IPS-NIHi7 (cell line): ENCODE measurements around the gene P3R3URF.

Experiments
- DNase-seq: peaks from one replicate; pipeline ENCODE4 v3.0.0; 2012; ENCODE audit warnings: mixed read lengths; ENCODE audit errors: extremely low spot score

P3R3URF gene

DNA sequence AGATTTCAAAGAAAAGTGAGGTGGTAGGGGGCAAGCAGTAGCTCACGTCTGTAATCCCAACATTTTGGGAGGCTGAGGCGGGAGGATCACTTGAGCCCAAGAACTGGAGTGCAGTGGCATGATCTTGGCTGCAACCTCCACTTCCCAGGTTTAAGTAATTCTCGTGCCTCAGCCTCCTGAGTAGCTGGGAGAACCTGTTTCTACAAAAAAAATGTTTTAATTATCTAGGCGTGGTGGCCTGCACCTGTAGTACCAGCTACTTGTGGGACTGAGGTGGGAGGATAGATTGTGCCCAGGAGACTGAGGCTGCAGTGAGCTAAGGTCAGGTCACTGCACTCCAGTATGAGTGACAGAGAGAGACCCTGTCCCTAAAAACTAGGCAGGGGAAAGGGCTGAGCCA lies 4.0 kb downstream of the P3R3URF start:
- no peak for DNase-seq

DNA sequence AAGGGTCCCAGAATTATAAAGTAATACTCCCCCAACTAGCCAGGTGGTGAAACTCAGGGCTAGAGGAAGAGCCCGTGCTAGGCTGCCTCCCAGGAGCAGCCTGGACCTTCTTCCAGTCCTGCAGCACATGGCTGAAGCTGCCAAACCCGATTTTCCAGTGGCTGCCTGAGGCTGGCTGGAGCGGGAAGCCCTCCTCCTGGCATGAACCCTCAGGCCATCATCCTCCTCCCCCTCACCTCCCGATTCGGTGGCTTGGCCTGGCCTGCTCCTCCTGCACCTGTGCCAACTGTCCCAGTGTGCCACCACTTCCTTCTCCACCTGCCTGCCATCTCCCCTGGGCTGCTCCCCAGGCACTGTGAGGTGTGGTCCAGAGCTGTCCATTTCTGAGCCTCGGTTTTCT lies 4.4 kb downstream of the P3R3URF start:
- peak; percentile 60 for DNase-seq

DNA sequence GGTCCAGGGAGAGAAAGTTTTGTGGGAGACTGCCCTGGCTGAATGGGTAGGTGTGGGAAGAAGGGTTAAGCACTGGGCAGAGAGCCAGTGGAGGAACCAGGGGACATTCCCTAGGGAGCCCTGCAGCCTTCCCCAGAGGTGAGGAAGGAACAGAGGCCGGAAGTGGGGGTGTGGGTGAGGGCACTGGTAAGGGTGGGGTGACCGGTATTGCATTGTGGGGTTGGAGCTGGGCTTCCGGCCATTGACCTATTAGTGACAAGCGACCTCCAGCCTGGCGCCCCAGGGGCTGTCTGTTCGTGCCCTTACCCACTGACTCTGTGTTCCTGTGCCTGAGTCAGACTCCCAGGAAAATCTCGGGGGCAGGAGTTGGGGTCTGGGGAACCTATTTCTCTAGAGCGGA lies 4.9 kb downstream of the P3R3URF start:
- no peak for DNase-seq

DNA sequence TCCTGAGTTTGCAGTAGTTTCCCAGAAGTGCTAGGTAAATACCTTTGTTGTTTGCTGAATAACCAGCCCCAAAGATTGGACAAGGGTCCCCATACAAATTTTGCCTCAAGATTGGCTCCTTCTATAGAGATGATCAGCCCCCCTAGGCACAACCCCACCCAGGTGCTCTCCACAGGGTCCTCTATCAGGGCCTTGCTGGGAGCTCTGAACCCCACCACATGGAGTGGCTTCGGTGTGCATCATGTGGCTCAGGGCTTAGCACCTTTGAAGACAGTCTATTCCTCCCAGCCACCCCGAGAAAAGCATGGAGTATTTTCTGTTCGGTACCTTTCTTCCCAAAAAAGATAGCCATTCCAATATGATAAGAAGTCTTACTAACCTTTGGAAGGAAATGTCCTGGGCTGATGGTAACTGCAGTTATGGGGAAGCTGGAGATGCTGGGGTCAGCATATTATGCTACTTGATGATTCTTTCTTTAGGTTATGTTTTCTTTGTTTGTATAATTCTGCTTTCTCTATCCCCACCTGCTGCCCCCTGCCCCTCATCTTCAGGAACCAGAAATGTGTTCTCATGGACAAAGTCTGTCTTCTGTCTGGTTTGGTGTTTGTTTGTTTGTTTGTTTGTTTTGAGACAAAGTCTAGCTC lies 6.4 kb downstream of the P3R3URF start:
- no peak for DNase-seq

DNA sequence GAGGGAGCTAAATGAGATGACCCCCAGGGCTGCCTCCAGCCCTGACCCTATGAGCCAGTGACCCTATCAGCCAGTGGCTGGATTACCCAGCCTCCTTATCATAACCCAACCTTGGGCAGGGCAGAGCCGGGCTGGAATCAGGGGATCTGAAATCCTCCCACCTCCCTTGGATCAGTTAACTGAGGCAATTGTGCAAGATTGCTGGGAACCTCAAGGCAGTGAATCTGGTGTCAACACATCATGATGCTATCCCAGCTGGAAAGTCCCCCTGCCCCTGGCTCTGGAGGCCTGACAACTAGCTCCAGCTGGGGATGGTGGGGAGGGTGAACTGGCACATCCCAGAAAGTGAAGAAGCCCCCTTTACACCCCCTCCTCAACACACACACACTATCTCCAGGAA lies 7.8 kb downstream of the P3R3URF start:
- no peak for DNase-seq

DNA sequence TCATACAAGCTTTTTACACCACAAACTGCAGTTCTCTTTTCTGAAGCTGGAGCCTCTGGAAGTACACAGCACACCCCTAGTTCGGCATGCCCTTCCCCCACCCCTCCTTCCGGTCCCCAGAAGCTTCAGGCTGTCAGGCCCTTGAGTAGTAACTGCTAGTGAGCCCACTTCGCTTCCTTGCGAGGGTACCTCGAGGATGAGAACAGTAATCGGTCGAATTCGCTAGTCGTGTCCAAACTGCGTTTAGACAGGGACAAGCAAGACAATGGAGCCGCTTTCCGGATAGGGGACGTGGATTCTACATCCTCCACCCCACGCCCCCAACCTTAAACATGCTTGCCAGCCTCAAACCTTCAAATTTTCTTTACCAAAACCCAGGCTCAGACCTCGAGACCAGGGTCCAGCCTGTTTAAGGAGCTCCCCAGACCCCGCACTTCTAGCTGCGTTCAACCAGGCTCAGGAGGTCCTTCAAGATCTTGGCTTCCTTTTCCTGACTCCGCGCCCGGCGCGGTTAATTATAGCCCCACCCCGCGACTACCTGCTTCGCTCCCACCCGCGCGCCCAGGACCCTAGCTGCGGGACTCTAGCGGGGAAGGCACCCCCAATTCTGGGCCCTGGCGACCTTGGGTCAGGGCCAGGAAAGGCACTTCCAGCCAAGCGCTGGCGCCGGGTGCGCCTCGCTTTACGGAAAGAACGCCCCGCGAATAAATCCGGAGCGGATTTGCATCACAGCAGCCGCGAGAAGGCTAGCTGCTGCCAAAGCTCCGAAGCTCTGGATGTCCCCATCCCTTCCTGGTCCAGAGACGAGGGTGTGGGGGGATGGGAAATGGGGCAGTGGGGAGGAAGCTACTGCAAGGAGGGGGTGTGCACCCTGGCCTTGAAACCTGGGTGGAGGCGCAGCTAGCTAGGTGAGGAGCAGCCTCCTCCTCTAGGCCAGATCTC lies 9.5 kb downstream of the P3R3URF start:
- peak; percentile 34 for DNase-seq

DNA sequence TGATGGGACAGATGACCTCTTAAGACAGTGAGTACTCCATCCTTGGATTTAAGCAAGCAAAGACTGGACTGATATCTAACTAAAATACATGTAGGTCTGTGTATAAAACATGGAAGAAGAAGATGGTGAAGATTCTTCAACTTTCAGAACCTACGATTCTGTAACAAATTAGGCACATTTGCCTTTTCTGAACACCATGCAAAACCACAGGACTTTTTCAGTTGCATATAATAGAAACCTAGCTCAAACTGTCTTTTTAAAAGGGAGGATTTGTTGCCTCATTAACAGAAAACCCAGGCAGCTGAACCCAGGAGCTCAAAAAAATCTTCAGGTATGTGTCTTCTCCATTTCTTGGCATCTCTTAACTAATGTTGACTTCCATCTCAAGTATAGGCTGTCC lies 16.1 kb downstream of the P3R3URF start:
- DNase-seq, result no peak

DNA sequence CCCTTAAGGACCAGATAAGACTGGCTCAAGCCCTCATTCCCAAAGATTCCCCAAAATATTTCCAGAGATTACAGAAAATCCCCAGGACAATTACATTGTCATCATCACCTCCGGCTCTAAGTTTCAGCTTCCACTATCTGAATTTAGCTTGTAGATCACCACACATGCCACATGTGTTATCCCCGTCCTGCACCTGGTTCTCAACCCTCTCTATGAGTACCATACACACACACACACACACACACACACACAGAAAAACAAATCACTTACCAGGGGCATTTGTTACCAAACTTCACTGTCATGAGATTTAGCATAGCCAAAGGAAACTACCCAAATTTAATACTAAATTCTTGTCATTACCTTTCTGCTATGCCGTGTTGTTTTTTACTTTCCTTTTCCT lies 16.8 kb downstream of the P3R3URF start:
- DNase-seq, result no peak

DNA sequence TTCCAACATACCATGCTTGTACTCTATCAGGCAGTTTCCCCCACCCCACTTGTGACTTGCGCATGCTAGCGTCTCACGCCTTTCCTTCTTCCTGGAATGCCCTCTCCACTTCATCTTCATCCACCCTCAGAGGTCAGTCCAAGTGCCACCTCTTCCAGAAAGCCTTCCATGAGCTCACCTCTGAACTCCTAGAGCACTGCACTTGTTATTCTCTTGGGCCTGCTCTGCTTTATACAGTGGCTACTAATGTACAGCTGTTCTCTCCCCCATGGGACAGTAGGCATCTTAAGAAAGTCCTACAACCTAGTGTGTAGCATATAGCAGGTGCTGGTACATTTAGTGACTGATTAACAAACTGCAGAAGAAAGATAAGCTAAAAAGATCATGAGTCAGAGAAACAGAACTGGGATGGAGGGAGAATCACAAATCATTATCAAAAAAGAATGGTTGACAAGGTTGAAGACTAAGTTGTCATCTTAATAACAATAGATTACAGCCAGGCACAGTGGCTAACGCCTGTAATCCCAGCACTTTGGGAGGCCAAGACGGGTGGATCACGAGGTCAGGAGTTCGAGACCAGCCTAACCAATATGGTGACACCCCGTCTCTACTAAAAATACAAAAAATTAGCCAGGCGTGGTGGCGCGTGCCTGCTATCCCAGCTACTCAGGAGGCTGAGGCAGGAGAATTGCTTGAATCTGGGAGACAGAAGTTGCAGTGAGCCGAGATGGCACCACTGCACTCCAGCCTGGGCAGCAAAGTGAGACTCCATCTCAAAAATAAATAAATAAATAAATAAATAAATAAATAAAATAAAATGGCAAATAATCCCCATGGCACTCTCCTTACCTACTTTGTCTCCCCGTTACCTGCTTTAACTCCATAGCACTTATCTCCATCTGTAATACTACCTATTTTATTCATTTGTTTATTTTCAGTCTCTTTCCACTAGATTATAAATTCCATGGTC lies 17.7 kb downstream of the P3R3URF start:
- DNase-seq, result no peak

DNA sequence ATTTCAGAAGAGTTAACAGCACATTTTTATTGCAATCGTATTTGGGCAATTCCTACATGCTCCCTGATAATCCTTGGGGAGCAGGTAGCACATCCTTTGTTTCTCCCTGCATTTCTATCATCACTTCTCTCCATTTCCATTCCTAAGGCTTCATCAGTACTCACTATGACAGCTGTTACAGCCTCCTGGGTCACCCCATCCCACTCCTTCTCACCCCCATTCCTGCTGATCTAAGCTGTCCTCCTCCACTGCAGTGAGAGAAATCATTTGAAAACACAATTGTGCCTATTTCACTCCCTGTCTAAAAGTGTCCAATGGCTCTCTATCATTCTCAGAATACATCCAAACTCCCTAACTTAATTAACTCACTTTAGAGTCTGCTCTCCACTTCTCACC lies 18.4 kb downstream of the P3R3URF start:
- DNase-seq, result no peak

DNA sequence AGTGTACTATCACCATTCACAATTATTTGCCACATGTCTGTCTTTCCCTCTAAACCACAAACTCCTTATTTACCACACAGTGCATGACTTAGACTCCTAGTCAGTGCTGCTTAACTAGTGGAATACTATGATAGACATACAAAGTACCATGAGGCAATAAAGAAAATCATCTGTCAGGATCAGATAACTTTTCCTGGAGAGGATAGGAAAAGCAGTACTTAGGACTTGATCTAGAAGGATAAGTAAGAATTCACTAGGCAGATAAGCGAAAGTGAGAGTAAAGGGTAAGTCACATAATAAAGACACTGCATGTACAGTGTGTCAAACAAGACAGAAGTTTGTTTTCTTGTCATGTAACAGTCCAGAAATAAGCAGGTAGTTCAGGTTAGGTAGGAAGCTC lies 22.6 kb downstream of the P3R3URF start:
- no peak for DNase-seq

DNA sequence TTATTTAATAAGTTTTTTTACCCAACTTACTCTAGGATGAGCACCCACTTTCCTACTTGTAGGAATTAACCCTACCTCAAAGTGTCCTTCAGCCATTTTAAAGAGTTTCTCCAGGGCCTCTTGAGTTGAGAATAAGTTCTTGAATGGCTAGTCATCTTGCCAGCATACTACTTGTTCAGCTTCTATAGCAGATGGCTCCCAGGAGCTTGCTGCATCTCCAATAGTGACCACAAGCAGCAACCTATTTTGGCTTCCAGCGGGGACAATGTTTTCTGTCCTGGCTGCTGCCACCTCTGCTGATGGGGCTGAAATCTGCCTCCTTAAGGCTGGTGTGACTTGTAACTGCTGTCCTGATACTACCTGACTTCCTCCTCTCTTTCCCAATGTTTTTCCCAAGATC lies 23.1 kb downstream of the P3R3URF start:
- DNase-seq, result no peak

DNA sequence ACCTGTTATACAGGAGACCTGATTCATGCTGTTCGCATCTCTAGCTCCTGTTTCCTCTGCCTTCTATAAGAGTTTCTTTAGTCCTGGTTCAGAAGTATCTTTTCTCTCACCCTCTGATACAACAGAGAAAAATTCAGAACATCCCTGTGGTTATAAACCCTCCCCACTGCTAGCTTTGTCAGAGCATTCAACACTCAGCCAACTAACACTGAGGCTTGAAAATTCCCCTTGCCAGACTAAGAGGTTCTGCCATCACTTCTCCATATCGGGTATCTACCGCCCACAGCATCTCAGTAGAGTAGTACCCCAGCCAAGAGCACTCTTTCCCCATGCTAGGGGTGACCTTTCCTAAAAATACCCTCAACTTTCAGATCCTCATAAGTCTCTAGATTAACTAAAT lies 24.3 kb downstream of the P3R3URF start:
- no peak for DNase-seq

DNA sequence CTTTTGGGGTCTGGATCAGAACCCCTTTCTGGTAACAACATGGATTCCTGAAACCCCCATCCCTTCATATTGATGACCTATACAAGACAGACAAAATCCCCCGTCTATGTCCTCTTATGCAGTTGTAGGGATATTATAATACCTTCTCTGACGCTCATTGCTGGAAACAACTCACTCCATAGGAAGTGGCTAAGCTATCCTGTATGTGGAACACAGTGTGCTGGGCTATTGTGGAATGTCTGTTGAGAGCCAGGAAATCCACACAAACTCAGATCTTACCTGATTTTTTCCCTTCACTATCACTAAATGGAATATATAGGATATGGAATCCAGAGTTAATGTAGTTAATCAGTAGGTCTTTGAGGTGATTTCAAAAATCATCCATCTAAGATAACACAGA lies 26.2 kb downstream of the P3R3URF start:
- no peak for DNase-seq

DNA sequence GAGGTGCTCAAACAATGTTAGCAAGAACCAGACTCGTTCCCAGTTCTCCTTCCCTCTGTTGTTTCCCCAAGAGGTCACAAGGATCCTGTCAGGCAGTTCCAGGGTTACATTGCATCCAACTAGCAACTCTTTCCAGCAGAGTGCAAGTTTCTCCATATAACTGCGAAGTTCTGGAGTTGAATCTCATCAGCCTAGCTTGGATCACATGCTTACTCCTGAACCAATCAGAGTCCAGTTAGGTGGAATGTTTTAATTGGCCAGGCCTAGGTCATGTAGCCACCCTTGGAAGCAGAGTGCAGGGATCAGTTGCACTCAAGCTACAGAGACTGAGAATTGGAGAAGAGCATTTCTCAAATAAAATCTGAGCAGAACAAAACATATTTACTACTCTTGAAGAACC lies 28.0 kb downstream of the P3R3URF start:
- DNase-seq, result no peak

DNA sequence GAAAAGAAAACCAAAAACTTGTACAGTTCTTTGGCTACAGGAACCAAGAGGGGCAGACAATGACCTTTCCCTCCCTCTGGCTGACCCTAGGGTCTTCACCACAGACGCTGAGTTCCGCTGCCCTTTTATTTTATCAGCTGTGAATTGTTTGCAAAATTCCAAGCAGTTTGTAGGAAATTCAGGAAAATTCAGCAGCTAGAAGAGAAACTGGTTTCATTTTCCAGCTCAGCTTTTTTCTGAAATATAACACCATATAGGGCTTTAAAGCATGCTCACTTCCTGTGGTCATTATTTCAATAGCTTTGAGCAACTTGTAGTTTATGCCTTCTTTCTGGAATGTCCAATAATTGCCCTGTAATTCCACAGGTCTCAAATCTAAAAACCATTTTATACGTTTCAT lies 38.4 kb downstream of the P3R3URF start:
- no peak for DNase-seq

DNA sequence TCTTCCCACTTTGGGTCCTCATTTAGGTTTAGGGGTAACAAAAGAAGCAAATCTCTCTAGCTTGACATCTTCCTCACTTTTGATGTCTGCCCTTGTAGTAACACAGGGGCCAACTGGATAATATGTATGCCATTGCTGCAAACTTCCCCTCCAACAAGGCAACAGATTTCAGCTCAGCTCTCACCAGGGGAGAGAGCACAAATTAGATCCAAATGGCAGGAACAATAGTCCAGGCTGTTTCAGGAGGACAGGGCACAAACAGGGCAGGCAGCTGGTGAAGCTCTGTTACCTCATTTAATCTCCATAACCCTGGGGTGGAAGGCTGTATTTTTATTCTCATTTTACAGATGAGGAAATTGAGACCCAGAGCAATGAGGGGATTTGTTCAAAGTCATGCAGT lies 39.6 kb downstream of the P3R3URF start:
- DNase-seq, result no peak

DNA sequence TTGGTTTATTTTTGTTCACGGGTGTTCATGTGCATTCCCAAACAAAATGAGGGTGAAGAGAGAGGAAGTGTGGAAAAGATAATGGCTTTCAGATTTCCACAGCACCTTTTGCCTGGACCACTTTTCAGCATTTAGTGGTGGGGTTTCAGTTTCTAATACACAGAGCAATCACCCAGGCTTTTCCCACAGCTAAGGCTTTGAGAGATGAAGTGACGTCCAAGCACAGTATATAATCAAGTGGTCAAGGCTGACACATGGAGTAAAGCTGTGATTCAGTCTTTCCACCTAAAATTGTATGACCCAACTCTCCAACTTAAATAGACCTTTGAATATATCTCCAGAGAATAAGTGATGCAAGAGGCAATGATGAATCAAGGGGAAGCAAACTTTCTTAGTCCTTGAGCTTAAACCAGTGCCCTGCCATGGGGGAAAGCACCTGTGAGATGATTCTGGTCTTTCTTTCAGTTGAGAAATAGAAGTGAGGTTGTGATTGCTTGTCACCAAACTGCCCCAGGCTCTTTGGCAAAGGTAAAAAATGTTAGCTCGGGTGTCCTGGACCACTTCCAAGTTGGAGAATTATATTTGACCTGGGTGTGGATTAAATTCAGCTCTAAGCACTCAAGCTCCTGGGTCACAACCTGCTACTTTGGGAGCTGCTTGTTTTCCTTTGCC lies 41.5 kb downstream of the P3R3URF start:
- DNase-seq, result no peak

DNA sequence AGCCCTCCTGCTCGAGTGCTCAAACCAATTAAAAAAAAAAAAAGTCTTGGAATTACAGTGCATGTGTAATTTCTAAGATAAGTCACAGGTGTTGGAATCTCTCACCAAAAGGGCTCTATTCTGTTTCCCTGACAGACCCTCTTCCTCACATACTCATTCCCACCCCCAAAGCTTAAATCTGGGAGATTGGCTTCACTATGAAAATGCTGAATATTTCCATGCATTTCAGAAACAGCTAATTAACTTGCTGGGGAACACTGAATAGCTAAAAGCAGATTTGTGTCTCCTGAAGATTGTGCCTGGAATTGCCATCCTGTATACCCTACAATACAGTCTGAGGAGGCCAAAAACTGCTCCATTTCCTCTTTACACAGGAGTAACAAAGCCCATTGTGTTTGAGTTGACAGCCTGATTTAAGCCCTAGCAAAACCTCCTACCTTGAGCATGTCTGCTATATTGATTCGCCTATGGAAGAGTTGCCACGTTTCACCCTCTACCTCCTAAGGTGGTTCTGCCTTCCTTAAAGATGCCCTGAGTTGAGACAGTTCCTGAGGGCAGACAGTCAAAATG lies 42.4 kb downstream of the P3R3URF start:
- no peak for DNase-seq

DNA sequence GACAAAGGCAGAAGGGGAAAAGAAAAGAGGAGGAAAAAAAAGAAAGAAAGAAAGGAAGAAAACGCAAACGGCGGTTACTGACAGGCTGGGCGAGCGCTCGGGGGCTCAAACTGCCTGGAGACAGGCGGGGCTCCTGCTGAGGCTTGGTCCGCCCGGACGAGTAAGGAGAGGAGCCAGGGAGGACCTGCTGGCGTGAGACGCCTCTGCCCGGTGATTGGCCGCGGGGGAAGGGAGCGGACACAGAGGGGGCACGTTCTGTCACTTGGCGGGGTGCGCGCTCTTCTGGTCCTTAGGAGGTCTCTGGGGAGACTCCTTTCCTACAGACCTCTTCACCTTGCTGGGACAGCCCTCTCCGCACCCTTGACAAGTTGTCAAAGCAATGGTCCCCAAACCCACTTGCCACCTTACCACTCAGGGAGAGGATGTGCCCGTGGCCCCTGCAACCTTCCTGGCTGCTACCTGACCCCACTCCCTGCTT lies 43.1 kb downstream of the P3R3URF start:
- peak; percentile 85 for DNase-seq

DNA sequence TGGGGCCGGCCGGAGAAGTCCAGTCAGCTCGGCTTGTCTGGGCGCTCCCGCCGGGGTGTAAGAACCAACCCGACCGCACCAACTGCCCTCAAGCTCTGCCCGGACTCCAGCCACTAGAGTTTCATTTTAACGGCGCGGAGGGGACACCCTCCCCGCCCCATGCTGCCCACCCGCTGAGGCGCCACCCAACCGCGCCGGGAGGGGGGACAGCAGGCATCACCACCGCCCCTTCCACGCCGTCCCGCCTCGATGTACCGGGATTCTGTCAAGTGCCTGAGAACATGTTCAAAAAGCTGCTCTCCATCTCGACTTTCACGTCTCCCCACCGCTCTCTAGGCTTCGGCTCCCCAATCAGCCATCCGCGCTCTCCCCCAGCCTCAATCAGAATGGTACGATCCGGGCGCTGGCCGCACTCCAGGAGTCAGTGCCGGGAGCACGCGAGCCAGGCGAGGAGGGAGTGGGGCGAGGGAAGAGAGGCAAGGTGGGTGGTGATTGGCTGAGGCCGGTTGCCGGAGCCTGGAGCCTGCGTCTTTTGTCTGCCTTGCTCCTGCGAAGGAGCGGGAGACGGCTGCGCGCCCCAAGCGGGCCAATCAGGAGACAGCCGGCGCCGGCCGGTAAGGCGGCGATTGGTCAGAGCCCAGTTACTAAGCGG lies 43.6 kb downstream of the P3R3URF start, which contains the start of gene PIK3R3:
PIK3R3 (minus strand) TSS at position 101 of the 652 bp plus-strand sequence. CDS start 677 bp downstream, outside the sequence.
- peak; percentile 100 for DNase-seq
